Middle frontal gyrus (tissue), 1 donor: ENCODE data around the gene MXRA8.
"Not testable (repeated sequence)": the region's sequence is repeated elsewhere in the genome, so short reads cannot be mapped to it uniquely, and the experiment has no call there.

Experiments
- DNase-seq: peaks from one replicate; pipeline ENCODE4 v3.0.0-alpha.2; 2015; ENCODE audit warnings: low spot score; ENCODE audit errors: extremely low spot score

The MXRA8 gene

GRCh38 chr1:1393014-1393413 lies 34.7 kb upstream of the MXRA8 start:
- DNase-seq, result no peak

DNA sequence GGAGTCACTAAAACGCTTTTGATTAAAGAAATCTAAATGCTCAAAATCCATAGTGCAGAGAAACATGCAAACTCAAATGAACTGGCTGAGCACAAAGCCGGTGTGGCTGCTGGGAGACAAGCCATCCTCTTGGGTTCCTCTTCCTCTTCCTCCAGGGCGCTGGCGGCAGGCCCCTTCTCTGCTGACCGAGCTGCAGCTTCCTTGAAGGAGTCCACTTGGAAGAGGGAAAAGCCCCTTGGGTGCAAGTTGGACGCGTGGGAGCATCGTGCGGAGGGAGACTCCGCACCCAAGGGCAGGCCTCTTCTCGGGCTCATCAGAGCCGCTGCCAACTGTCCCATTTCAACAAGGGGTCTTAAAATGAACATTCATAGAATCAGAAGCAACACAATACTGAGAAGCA lies 32.9 kb upstream of the MXRA8 start:
- no peak for DNase-seq

- DNase-seq, result no peak
Measured at GRCh38 chr1:1390675-1391074, 32.3 kb upstream of the MXRA8 start.

- DNase-seq, result no peak
Measured at GRCh38 chr1:1388078-1388472, 29.7 kb upstream of the MXRA8 start.

- DNase-seq, result no peak
Measured at GRCh38 chr1:1387098-1388077, 29.0 kb upstream of the MXRA8 start.

DNA sequence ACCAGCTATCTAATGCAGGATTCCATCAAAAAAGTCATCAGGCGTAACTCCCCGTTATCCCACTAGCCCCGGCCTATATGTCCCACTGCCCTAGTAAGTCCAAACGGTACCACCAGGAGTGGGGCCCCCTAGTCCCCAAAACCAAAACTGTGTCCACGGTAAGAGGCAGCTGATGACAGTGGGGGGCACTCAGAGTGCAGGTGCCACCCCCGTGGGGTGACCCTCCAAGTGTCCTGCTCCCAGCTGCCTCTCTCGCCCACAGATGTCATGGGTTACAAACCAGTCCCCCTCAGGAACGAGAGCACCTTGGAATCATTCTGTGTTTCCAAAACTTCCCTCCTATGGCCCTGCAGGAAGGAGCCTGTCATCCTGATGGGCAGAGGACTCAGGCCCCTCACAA lies 27.6 kb upstream of the MXRA8 start:
- no peak for DNase-seq

- not testable (repeated sequence) for DNase-seq
Measured at GRCh38 chr1:1385339-1385738, 27.0 kb upstream of the MXRA8 start.

- DNase-seq, result no peak
Measured at GRCh38 chr1:1381294-1381693, 22.9 kb upstream of the MXRA8 start.

DNA sequence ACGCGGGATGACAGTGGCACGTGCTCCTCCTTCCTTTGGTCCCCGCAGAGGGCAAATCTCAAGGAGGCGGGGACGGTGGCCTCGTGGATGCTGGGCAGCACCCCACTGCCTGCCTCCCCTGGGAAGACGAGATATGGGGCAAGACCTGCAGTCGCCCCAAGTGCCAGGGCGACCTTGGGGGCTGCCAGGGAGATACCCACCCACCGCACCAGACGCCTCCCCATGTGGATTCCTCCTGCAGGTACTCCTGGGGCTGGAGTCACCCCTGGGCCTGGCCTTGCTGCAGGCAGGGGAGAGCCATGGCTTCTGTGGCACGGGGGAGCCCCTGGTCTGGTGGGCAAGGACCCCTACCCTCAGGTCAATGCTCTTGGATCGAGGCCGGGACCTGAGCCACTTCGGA lies 22.5 kb upstream of the MXRA8 start:
- DNase-seq, result no peak

DNA sequence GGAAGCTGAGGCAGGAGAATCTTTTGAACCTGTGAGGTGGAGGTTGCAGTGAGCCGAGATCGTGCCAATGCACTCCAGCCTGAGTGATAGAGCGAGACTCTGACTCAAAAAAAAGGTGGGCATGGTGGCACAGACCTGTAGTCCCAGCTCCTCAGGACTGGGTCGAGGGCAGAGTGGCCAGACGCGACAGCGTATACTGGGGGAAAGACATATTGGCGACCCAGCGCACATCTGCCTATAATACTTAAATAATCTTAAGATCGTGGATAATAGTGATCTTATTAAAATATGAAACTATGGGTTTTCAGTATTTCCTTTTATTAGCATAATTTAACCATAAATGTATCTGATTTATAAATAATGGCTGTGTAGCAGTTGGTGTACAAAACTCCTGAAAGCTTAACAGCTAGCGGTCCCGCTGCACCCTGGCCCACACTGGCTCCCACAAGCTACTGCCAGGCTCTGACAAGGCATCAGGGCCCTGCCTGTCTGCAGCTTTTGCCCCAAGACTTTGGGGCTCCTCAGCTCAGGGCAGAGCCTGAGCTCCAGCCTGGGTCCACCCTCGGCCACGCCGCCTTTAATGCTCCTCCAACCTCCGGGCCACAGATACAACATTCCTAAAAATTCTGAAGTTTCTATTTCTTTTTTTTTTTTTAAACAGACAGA lies 19.3 kb upstream of the MXRA8 start:
- no peak for DNase-seq

GRCh38 chr1:1376551-1377226 lies 18.3 kb upstream of the MXRA8 start:
- no peak for DNase-seq

DNA sequence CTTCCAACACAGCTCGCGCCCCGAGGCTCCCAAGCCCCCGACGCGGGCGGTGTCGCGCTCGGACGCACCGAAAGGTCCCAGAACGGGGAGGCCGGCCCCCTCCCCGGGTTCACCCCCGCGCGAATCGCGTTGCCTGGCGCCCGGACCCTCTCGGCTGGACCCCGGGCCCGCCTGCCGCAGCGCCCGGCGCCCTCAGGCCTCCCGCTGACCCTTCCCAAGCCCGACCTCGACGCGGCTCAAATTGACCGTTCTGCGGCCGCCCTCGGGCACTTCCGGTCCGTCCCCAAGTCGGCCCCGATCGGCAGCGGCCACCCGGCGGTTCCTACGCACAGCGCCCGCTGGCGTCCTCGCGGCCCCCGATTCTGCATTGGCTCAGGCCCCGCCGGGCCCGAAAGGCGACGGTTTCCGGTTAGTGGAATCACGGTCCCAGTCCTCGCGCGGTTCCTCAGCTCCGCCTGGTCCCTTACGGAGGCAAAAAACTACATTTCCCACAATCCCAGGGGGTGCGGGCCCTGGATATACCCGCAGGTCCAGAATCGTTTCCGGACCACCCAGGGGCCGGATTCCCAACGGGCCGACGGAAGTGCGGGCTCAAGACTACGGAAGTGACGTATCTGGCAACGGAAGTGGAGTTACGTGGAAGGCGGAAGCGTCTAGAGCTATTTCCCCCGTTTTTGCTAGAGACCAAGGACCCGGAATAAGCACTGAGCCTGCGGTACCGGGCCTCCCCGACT lies 16.7 kb upstream of the MXRA8 start, which contains the start of gene AURKAIP1:
Gene AURKAIP1, minus strand, starts transcription at position 279 of the 734 bp plus-strand sequence. CDS start 451 bp downstream, outside the sequence.
- DNase-seq, result peak; percentile 100

GRCh38 chr1:1374589-1374928 lies 16.2 kb upstream of the MXRA8 start:
- DNase-seq, result no peak

- DNase-seq, result no peak
Measured at GRCh38 chr1:1373815-1374588, 15.6 kb upstream of the MXRA8 start.

GRCh38 chr1:1373051-1373814 lies 14.9 kb upstream of the MXRA8 start:
- DNase-seq, result no peak

GRCh38 chr1:1371746-1372711 lies 13.7 kb upstream of the MXRA8 start:
- no peak for DNase-seq

DNA sequence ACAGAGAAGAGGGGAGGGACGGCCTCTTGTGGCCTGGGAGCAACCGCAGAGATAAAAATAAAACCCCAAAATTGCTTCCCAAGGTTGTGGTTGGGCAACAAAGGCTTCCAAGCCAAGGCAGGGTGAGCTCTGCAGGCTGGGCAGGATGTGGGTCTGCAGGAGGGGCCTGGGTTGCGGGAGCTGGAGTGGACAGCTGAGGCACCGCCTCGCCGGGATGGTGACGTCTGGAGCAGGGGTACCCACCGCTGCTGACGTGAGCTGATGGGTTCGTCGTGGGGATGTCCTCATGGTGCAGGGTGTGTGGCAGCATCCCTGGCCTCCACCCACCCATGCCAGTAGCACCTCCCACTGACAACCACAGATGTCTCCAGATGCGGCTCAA lies 13.0 kb upstream of the MXRA8 start:
- no peak for DNase-seq

DNA sequence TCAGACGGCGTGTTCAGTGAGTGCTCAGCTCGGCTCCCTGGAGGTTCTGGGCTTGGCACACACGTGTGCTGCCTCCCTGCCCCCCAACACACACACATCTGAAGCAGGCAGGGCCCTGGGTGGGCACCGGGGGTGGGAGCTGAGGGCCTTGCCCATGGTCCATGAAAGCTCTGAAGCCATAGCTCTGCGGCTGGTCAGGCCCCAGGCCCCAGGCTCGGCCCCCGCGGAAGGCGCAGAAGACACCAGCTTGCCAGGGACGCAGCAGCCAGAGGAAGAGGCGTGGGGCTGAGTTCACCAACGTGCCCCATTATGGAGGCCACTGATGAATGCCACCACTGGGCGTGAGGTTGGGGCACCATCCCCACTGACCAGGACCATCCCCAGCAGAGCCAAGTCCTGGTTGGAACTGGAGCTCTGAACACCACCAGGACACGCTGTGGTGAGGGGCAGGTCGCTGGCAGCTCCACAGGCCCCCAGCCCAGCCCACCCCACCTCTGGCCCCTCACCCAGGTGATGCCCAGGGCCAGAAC lies 12.5 kb upstream of the MXRA8 start:
- DNase-seq, result no peak
